ENCODE measurements around the gene MCUR1.

- TF ChIP-seq NCOA5 (CRISPR knock-in tag; IDR thresholded peaks at IDR 0.05) (no peak), KAT2B (IDR thresholded peaks at IDR 0.05; ENCODE audit: borderline replicate concordance, low read depth, low read length) (no peak), DMAP1 (CRISPR knock-in tag; IDR thresholded peaks at IDR 0.05) (no peak), CTCF (CRISPR knock-in tag; IDR thresholded peaks at IDR 0.05) (no peak), ZFP90 (CRISPR knock-in tag; IDR thresholded peaks at IDR 0.05; ENCODE audit: borderline replicate concordance) (no peak), E2F1 (CRISPR knock-in tag; IDR thresholded peaks at IDR 0.05) (no peak), DNMT1 (CRISPR knock-in tag; IDR thresholded peaks at IDR 0.05) (no peak), PPARG (CRISPR knock-in tag; conservative IDR thresholded peaks at IDR 0.05) (no peak)
These were observed 36.3 kb downstream of the MCUR1 start for GRCh38 chr6:13778028-13778427.

Data from HepG2 (cell line).